GM18499 (cell line): Measurements from ENCODE around the gene TESMIN.

Experiments
- ATAC-seq: cut with Tn5 transposase; IDR thresholded peaks from one replicate; pipeline ENCODE4 v1.9.1; 2021; ENCODE audit warnings: moderate number of reproducible peaks; ENCODE audit not compliant: insufficient read depth, unreplicated experiment

TESMIN gene

GRCh38 chr11:68715456-68716122 is 35.7 kb downstream of the TESMIN start:
- ATAC-seq: no peak

- ATAC-seq: no peak
Measured at GRCh38 chr11:68714060-68714856, 37.1 kb downstream of the TESMIN start.

- ATAC-seq: no peak
Measured at GRCh38 chr11:68711114-68711513, 40.2 kb downstream of the TESMIN start.

GRCh38 chr11:68710409-68710808 is 40.9 kb downstream of the TESMIN start:
- no peak for ATAC-seq

- no peak for ATAC-seq
Measured at GRCh38 chr11:68709062-68709461, 42.3 kb downstream of the TESMIN start.

GRCh38 chr11:68707527-68707926 is 43.8 kb downstream of the TESMIN start:
- ATAC-seq: no peak

- no peak for ATAC-seq
Measured at GRCh38 chr11:68704887-68705286, 46.4 kb downstream of the TESMIN start.

- no peak for ATAC-seq
Measured at GRCh38 chr11:68698993-68699392, 52.3 kb downstream of the TESMIN start.

GRCh38 chr11:68695531-68695930 is 55.8 kb downstream of the TESMIN start:
- no peak for ATAC-seq

- ATAC-seq: no peak
Measured at GRCh38 chr11:68694431-68695297, 56.7 kb downstream of the TESMIN start.

GRCh38 chr11:68693484-68693882 is 57.8 kb downstream of the TESMIN start:
- ATAC-seq: no peak

- ATAC-seq: no peak
Measured at GRCh38 chr11:68692871-68693483, 58.3 kb downstream of the TESMIN start.

GRCh38 chr11:68692115-68692514 is 59.2 kb downstream of the TESMIN start:
- no peak for ATAC-seq

- no peak for ATAC-seq
Measured at GRCh38 chr11:68691402-68691784, 59.9 kb downstream of the TESMIN start.

- ATAC-seq: no peak
Measured at GRCh38 chr11:68690671-68691401, 60.5 kb downstream of the TESMIN start.

- no peak for ATAC-seq
Measured at GRCh38 chr11:68689737-68690625, 61.3 kb downstream of the TESMIN start.

- ATAC-seq: no peak
Measured at GRCh38 chr11:68688881-68689280, 62.4 kb downstream of the TESMIN start.

- no peak for ATAC-seq
Measured at GRCh38 chr11:68687986-68688385, 63.3 kb downstream of the TESMIN start.

- ATAC-seq: no peak
Measured at GRCh38 chr11:68687311-68687710, 64.0 kb downstream of the TESMIN start.
